Colonic mucosa (tissue), 4 donors: ENCODE measurements around the gene NPAS3. TPM values are rescaled to one million over a fixed set of nuclear protein-coding genes. Genes with fewer than 3 reads are reported as not detected.

Experiments used
- DNase-seq: peaks from one replicate; pipeline ENCODE4 v3.0.0-alpha.2; 2020
- H3K27ac ChIP-seq: fragments of 200-600 bp; one replicate; pipeline ENCODE4 v1.8.0; 2021
- H3K27me3 ChIP-seq: fragments of 200-600 bp; one replicate; pipeline ENCODE4 v1.8.0; 2021
- H3K36me3 ChIP-seq: fragments of 200-600 bp; one replicate; pipeline ENCODE4 v1.8.0; 2021
- H3K4me1 ChIP-seq: fragments of 200-600 bp; one replicate; pipeline ENCODE4 v1.8.0; 2021; ENCODE audit warnings: mild to moderate bottlenecking
- H3K4me3 ChIP-seq: fragments of 200-600 bp; one replicate; pipeline ENCODE4 v1.8.0; 2021
- H3K9ac ChIP-seq, 2 donors: one replicate each; pipeline ENCODE4 v1.7.0; 2013; ENCODE audit warnings: control low read depth in 2 of 2, low read depth in 2 of 2, low read length in 2 of 2
- H3K9me3 ChIP-seq: fragments of 200-600 bp; one replicate; pipeline ENCODE4 v1.8.0; 2021
- intact Hi-C: fragments of 100-400 bp; cut with DNase I; formaldehyde crosslinking; loops from one replicate; pipeline ENCODE4 v1.14.1; 2022
- total RNA-seq, 2 donors: library from RNA; stranded (reverse); fragmentation: NEBNext Ultra II Directional in 1 of 2; extraction: Animal tissue kit (Norgen Biotek cat#: 25700) in 1 of 2; gene quantifications; one replicate each; pipeline ENCODE4 v1.2.1, GENCODE V29; 2021
- TF ChIP-seq, protein P1 (sequence below): fragments of 200-600 bp; IDR thresholded peaks from one replicate; pipeline ENCODE4 v1.8.0; 2022; ENCODE audit warnings: antibody characterized with exemption, mild to moderate bottlenecking
- donor health status: healthy.
- donor health status: DM: no; HTN: no; CAD: no.
- donor health status: DM: no; HTN: no; CAD: no.

The NPAS3 gene
- total RNA-seq, 2 donors from 2014 or later, result 0.79 to 1.6 TPM

DNA sequence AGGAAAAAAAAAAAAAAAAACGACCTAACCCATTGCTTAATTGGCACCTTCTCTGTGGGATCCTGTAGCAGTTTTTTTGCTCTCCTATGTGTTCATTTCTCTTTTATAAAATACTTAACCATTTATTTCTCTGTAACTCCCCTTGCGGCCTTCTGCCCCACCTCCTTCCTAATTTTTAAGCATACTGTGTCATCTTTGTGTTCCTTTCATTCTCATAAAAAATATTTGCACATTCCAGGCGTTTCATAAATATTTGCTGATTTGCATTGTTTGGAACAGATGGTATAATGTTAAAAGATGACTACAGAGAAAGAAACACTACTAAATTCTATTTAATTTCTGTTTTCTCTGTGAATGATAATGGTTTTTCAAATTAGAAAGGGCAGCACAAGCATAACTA lies 77.9 kb downstream of the NPAS3 start:
- H3K4me3 ChIP-seq, result no peak overlapping the region
- TF ChIP-seq, protein P1, sequence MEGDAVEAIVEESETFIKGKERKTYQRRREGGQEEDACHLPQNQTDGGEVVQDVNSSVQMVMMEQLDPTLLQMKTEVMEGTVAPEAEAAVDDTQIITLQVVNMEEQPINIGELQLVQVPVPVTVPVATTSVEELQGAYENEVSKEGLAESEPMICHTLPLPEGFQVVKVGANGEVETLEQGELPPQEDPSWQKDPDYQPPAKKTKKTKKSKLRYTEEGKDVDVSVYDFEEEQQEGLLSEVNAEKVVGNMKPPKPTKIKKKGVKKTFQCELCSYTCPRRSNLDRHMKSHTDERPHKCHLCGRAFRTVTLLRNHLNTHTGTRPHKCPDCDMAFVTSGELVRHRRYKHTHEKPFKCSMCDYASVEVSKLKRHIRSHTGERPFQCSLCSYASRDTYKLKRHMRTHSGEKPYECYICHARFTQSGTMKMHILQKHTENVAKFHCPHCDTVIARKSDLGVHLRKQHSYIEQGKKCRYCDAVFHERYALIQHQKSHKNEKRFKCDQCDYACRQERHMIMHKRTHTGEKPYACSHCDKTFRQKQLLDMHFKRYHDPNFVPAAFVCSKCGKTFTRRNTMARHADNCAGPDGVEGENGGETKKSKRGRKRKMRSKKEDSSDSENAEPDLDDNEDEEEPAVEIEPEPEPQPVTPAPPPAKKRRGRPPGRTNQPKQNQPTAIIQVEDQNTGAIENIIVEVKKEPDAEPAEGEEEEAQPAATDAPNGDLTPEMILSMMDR, result no peak
- H3K4me1 ChIP-seq, result no peaks in the 10 kb centered on the region
- no peaks in the 10 kb centered on the region for H3K27me3 ChIP-seq
- H3K9me3 ChIP-seq, result no peaks in the 10 kb centered on the region
- no peak overlapping the region for H3K9ac ChIP-seq
- no peak for DNase-seq
- no peak overlapping the region for H3K27ac ChIP-seq
- no peaks in the 10 kb centered on the region for H3K36me3 ChIP-seq
- intact Hi-C loops, result no loop called here

DNA sequence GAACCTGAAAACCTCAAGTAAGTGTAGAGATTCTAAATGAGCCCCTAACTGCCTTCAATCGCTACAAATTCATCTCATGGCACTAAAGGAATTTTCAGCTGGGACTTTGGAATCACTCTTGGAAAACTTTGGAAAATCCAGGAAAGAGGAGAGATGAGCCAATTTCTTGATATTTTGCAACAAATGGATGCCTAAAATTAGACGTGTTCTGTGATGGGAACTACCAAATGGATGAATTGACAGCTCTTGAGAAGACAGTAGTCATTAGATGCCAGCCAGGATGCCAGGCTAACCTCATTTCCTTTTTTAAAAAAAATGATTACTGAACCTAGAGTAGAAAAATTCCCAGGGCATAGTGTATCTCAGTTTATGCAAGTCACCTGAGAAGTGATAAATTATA lies 78.3 kb downstream of the NPAS3 start:
- no peak for DNase-seq
- H3K36me3 ChIP-seq, result no peaks in the 10 kb centered on the region
- no peaks in the 10 kb centered on the region for H3K27me3 ChIP-seq
- no peaks in the 10 kb centered on the region for H3K9me3 ChIP-seq
- no peak overlapping the region for H3K9ac ChIP-seq
- H3K27ac ChIP-seq, result no peak overlapping the region
- TF ChIP-seq, protein P1, result no peak
- intact Hi-C loops, result no loop called here
- no peak overlapping the region for H3K4me3 ChIP-seq
- H3K4me1 ChIP-seq, result no peaks in the 10 kb centered on the region

DNA sequence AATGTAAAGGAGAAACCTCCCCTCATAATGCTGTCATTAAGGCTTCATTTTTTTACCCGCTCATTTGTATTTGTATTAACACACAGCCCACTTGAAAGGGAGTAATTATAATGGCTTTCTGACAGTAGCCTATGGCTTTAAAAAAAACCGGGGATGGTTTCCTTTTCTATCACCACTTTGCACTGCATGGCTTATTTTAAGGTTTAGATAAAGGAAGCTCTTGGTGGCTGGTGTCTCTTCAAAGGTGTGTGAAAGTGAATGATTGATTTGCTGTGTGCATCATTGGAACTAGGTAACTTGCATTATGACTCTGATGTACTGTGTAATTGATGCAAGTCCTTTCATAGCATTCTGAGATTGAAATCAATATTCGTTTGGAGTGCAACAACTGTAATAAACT lies 80.7 kb downstream of the NPAS3 start:
- Histone ChIP-seq H3K9ac (no peak overlapping the region), H3K9me3 (no peaks in the 10 kb centered on the region), H3K4me1 (no peaks in the 10 kb centered on the region), H3K36me3 (no peaks in the 10 kb centered on the region), H3K27ac (no peak overlapping the region), H3K4me3 (no peak overlapping the region), H3K27me3 (no peaks in the 10 kb centered on the region)
- TF ChIP-seq, protein P1, result no peak
- intact Hi-C loops, result no loop called here
- DNase-seq, result no peak

DNA sequence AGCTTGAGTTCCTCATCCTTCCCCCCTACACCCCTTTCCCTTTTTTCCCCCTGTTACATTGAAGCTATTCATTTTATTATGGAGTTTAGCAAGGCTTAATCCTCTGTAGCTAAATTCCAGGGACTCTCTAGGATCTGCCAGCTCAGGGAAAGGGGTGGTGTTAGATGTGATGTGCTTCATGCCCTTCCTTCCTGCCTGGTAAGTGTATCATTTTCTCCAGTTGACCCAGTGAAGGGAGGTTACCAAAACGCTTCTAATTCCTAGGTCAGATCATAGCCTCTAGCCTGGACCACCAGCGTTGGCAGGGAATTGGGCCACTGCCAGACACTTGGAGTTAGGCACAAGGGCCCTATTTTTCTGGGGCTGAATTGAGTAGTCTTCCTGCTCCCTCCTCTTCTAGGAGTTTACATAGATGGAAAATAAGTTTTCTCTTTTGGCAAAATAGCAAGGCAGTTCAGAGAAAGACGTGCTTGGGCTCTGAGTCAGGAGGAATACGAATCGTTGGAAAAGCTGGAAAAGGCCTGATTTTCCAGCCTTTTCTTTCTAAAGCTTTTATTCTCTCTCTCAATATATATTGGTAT lies 88.3 kb downstream of the NPAS3 start:
- peak overlapping the region; percentile 1 for H3K27ac ChIP-seq
- H3K4me3 ChIP-seq, result no peak overlapping the region
- TF ChIP-seq, protein P1, result no peak
- H3K36me3 ChIP-seq, result no peaks in the 10 kb centered on the region
- no peak for DNase-seq
- no peaks in the 10 kb centered on the region for H3K27me3 ChIP-seq
- intact Hi-C loops, result no loop called here
- no peaks in the 10 kb centered on the region for H3K4me1 ChIP-seq
- H3K9me3 ChIP-seq, result no peaks in the 10 kb centered on the region
- H3K9ac ChIP-seq, result no peak overlapping the region

DNA sequence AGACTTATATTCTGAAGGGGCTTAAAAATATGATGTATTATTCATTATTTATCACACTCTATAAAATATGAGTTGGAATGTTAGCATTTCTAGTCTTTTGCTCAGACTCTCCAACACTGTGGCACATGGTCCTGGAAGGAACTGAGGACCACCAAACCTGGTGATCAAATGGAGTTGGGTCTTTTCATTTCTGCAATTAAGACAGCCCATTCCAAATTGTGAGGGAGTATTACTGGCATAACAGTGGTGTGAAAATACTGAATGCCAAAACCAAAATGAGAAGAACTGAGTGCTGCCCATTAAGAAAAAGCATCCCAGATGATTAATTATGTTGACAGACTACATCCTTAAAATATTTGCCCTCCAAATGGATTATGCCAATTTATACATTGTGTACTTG lies 90.8 kb downstream of the NPAS3 start:
- no peaks in the 10 kb centered on the region for H3K9me3 ChIP-seq
- DNase-seq, result no peak
- no peak overlapping the region for H3K4me3 ChIP-seq
- intact Hi-C loops, result no loop called here
- no peaks in the 10 kb centered on the region for H3K27me3 ChIP-seq
- H3K36me3 ChIP-seq, result no peaks in the 10 kb centered on the region
- TF ChIP-seq, protein P1, result no peak
- H3K27ac ChIP-seq, result no peak overlapping the region
- no peaks in the 10 kb centered on the region for H3K4me1 ChIP-seq
- H3K9ac ChIP-seq, result no peak overlapping the region

DNA sequence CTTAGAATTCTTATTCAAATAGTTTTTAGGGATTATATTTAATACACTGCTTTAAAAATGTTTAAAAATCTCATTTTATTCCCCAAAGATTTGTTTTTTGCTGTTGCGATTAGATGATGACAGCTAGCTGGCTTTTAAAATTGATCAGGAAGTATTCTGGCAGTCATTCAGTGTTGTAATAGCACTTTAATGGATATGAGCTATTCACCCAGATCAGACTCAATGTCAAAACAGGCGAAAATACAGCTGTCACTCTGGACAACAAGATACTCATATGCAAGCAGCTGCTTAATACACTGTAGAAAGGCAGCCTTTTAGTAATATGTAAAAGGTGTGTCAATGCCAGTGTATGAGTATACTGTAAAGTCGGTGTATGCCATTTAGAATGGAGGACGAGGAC lies 91.7 kb downstream of the NPAS3 start:
- Histone ChIP-seq H3K4me1 (no peaks in the 10 kb centered on the region), H3K27ac (no peak overlapping the region), H3K4me3 (no peak overlapping the region), H3K36me3 (no peaks in the 10 kb centered on the region), H3K9me3 (no peaks in the 10 kb centered on the region), H3K27me3 (no peaks in the 10 kb centered on the region), H3K9ac (no peak overlapping the region)
- TF ChIP-seq, protein P1, result no peak
- intact Hi-C loops, result no loop called here
- no peak for DNase-seq
